HG03139 (cell line): ENCODE results near the gene MOK.

Experiments used
- ATAC-seq: cut with Tn5 transposase; IDR thresholded peaks from one replicate; pipeline ENCODE4 v1.9.1; 2021; ENCODE audit not compliant: unreplicated experiment

Gene MOK

DNA sequence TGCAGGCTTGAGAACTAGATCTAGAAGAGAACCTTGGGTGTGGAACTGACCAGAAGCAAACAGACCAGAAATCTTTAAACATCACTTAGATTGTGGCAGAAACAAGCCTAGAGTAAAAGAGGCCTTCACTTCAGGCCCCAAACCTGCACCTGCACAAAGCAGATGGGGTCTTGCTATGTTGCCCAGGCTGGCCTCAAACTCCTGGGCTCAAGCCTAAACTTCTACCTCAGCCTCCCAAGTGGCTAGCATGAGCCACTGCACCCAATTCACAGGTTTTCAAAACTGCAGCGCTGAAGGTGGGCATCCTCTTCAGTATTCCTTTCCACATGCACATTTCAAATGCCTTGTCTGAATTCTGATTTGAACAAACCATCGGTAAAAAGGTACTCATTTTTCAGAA, 19.9 kb downstream of the MOK start:
- ATAC-seq: no peak

DNA sequence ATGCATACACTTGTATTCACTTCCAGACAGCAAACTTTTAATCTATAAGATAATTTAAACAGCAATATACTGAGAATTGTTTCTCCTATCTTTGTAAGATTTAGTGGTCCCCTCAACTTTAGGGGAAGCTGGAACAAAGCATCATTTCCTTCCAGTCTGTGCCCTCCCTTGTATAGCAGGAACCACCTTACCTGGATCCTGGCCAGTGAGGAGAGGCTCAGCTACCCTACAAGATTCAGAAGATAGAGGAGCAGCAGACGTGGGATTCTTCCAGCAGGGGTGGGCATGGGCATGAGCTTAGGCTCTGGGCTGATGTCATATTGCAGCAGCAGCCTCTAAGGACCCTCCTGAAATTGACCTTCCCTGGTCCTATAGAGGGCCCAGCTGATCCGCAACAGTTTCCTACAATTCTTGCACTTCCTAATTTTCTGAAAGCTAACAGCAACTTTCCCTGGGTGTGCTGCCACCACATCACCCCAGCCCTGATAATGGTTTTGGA, 21.3 kb downstream of the MOK start:
- no peak for ATAC-seq

DNA sequence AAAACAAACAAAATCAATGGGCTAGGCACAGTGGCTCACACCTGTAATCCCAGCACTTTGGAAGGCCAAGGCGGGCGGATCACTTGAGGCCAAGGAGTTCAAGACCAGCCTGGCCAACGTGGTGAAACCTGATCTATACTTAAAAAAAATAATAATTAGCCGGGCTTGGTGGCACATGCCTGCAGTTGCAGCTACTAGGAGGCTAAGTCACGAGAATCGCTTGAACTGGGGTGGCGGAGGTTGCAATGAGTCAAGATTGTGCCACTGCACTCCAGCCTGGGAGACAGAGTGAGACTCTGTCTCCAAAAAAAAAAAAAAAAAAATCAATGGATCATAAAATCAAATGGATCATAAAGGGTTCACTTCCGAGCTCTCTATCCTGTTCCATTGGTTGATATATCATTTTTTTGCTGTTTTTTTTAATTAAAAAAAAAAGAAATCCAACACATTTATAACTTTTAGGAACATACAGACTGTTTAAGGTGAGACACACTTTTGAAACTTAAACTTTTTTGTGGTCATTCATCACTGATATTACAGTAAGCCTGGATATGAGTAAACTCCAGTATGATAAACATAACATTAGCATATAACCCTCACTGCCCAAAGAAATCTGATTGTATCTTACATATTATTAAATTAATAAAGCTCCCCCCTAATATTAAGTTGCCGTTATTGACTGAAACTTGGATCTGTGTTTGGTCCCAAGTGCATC, 22.1 kb downstream of the MOK start:
- no peak for ATAC-seq

DNA sequence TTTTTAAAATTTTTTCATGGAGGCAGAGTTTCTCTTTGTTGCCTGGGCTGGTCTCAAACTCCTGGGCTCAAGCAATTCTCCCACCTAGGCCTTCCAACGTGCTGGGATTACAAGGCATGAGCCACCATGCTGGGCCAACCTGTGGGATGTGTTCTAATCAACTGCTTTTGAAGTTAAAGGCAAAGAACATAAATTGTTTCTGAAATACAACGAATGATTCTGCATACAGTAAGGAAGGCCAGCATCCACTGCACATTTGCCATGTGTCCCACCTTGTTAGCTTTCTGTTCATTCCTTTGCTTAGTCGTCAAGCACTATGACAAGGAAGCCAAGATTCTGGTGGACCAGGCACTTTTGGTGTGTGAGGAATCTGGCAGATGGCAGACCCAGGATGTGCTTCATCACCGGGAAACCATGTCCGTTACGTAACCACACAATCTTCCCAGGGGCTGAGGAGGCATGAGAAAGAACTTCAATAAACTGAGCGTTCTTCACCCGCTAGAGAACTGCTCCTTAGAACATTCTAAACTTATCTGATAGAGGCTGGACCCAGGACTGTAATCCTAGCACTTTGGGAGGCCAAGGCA, 24.5 kb downstream of the MOK start:
- ATAC-seq: no peak

DNA sequence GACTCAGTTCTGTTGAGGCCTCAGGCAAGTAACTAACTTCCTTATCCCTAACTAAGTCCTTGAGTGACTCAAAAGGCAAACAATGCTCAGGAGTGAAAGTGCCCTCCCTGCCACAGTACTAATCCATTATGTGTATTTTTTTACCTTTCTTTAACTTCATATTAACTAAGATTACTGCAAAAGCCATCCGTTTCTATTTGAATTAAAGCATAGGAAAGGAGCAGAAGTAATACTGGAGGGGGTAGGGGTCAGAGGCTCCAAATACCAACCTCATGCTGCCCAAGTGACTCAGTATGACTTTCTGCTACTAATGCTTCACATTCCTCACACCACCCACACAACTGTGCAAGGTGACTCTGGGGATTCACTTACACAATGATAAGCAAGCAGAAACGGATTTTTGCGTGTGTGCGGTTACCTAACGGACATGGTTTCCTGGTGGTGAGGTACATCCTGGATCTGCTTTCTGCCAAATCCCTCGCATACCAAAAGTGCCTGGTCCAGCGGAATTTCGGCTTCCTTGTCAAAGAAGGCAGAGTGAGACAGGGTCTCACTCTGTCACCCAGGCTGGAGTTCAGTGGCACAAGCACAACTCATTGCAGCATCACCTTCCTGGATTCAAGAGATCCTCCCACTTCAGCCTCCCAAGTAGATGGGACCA, 25.1 kb downstream of the MOK start:
- ATAC-seq: no peak

DNA sequence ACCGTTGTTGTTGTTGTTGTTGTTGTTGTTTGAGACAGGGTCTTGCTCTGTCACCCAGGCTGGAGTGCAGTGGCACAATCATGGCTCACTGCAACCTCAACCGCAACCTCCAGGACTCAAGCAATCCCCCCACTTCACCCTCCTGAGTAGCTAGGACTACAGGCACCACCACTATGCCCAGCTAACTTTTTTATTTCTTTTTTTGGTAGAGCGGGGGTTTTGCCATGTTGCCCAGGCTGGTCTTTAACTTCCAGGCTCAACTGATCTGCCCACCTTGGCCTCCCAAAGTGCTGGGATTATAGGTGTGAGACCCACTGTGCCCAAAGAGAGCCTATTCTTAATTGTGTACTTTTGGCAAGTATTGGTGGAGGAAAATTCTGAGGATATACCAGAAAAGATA, 25.7 kb downstream of the MOK start:
- no peak for ATAC-seq

DNA sequence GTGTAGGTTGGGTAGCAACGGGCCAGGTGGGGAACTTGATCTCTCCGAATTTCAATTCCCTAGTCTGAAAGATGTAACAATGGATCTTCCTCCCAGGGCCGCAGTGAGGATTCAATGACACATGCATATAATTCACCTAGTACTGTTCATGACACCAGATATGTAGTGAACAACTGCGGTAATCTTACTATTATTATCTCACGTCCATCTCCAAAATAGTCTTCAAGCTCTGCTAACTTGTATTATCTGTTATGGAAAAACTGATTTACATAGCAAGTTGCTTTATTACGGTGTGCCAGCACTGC, 26.4 kb downstream of the MOK start:
- ATAC-seq: no peak

DNA sequence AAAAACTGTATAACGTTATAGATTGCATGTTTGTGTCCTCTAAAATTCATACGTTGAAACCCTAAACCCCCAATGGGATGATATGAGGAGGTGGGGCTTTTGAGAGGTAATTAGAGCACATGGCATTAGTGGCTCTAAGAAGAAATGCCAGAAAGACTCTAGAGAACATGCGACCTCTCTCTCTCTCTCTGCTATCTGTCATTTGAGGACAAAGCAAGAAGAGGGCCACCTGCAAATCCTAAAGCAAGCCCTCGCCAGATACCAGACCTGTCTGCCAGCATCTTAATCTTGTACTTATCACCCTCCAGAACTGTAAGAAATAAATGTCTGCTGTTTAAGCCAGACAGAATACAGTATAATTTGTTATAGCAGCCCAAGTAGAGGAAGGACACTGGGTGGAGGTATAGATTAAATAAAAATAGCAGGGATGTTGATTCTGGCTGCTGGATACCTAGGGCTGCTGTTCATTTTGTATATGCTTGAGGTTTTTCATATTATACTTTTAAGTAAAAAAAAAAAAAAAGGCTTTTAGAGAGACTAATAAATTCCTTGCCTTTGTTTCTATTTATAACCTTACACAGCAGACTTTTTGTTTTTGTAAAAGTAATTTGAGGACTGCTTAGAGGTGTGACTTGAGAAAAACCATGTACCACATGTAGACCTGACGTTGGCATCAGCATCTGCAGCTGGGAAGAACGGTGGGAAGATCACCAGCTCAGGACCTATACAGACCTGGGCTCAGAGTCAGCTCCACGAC, 26.9 kb downstream of the MOK start:
- ATAC-seq: no peak

DNA sequence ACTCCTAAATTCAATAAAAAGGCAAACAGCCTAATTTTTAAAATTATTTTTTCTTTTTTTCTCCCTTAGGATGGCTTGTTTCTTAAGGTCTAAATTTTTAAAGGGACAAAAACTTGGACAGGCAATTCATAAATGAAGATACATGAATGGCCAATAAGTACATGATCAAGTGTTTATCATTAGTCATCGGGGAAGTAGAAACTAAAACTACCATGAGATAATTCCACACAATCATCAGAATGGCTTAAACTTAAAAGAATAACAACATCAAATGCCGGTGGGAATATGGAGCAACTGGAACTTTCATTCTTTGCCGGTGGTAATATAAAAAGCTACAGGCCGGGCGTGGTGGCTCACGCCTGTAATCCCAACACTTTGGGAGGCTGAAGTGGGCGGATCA, 29.1 kb downstream of the MOK start:
- ATAC-seq: no peak

DNA sequence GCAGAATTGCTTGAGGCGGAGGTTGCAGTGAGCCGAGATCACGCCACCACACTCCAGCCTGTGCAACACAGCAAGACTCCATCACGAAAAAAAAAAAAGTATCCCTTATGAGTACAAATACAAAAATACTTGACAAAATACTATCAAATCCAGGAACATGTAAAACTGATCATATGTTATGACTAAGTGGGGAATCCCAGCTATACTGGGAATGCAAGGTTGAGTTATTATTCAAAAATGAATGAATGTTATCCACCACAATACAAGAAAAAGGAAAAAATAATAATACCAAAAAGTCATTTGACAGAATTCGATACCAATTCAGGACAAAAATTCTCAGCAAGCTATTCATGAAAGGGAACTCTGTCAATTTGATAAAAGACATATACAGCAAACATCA, 32.6 kb downstream of the MOK start:
- no peak for ATAC-seq

DNA sequence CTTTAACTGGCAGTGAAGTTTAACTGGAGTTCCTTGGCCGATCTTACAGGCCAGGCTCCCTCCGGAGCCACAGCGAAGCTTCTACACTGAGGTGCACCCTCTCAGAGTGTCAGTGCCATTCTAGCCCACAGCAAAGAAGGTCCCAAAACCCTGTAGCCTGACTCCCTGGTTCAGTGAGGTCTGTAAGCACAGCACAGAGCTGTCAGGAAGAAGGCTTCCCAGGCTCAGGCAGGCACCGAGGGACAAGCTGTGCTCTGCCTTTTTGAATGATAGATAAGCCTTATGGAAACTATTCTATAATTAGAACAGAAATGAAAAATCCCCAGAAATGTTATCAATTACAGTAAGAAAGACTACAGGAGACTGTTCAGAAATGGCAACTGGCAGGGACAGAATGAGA, 40.2 kb downstream of the MOK start:
- no peak for ATAC-seq

DNA sequence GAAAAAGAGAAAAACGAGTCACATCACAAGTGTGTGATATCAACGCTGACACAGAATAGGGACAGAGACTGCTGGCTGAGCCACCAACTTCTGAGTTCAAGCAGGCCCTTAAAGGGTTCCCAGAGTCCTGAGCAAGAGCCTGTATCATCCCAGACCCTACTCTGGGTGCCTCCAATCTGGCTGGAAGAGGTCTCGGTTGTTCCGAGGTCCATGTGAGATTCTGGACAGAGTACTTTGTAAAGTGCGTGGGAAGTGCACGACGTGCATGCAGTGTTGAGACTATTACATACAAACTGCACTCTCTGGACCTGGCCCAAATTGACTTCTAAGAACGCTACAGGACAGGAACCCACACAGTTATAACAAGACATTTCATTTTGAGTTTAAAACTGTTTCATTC, 40.6 kb downstream of the MOK start:
- no peak for ATAC-seq

DNA sequence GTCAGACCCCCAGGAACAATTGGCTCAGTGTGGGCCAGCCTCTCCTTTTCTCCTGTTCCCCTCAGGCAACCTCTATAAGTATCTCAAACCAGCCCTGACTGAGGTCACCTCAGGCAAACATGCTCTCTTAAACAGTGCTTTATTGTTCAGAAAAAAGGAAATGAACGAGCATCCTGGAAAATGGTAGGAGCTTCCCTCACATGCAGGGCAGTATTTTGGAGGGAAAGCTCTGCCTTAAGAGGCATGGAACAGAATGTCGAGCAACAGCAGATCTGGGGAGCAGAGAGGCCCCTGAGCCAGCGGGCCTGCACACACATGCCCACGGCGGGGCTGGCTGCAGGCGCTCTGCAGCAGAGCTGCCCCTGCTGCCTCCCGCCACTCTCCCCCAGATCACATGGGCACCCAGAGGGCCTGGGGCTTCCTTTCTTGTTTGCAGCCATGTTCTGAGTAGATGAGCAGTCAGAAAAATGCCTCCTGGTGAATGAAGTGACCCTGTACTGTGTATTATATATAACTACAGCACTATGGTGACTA, 42.0 kb downstream of the MOK start:
- ATAC-seq: no peak

DNA sequence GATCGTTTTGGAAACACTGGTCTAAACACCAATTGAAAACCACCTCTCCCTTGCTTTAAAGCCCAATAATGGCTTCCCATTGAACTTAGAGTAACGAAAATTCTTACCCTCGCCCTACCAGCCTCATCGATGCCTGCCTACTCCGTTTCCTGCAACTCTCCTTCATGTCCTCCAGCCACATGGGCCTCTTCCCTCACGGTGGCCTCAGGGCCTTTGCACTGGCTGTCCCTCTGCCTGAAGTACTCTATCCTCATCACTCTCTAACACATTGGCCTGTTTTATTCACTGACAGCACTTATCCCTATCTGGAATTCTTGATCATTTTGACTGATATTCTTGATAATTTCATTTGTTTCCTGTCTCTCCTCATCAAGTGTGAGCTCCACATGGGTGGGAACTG, 46.8 kb downstream of the MOK start:
- no peak for ATAC-seq

DNA sequence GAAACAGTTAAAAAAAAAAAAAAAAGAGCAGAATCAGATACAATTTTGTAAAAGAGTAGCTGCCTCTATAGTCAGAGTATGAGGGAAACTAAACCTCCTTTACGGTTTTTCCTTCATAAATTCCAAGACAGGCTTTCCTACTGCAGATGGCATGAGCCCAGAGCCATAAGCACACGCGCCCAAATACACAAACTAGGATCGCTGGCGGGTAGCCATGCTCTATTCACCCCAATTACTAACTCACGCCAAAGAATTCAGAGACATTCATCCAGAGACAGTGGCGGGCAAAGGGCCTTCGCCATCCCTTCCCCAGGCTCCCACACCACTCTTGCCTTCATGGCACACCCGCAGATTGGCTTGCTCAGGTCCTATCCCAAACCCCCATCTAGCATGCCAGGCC, 48.2 kb downstream of the MOK start:
- no peak for ATAC-seq

DNA sequence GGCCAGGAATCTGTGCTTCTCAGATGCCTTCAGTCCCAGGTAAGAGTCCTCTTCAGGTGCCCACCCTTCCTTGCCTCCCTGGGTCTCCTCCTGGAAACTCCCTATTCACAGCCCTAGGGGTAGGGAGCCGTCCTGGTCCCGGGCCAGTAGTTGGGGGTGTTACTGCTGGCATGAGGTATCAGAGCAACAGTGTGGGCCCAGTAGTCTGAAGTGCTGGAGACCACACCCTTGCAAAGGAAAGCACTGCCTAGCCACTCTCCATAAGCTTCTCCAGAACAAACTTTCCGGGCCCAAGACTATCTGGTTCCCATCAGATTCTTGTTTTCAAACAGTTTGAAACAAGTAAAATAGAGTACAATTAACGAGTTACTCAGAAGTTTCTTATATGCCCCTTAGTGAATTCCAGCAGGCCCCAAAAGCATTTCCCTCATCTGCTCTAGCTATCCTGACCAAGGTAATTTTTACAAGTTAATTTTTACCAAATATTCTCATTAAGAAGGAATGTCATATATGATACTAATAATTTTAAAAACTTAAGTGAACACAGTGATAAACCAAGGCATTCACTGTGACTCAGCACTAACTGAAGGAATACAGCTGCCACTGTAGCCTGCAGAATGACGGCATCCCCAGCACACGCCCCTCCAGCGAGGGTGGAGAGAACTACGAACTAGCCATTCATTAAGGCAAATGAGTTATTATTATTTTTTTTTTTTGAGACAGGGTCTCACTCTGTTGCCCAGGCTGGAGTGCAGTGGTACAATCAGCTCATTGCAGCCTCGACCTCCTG, 49.4 kb downstream of the MOK start:
- ATAC-seq: no peak

DNA sequence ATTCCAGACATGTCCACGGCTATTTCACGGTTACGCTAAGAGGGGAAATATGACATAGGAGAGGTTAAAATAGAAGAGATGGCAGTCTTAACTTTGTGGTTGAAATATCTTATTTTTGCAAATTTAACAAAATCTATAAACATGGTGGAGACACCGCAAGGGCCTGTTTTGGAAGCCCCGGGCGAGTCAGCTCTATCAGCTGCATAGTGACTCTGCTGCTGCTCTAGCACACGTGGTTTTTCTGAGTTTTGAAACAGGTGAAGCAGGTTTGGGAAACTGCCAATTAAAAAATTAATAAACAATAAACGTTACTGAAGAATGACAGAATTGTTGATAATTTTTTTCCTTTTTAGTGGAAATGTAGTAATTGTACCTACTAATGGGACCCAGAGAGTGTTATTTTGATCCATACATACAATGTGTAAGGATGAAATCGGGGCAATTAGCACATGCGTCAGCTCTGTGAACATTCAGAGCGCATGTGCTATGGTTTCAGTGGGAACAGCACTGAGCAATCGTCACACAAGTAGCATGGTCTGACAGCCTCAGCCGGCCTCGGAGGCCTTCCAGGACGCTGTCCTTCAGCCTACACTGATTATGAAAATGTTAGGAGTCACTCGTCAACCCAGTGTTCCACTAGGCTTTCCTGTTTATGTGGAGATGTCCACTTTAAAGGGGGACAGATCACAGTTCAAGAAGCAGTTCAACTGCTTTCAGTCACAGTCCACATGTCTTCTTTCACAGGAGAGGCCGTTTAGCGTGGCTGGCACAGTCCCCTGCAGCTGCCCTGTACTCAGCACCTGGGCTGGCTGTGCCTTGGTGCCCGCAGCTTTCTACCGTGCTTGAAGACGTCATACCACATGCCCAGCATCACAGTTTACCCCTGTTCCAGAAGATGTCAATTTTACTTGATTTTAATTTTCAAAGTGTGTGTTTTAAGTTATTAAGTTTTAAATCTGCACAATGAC, 51.8 kb downstream of the MOK start:
- ATAC-seq: no peak

DNA sequence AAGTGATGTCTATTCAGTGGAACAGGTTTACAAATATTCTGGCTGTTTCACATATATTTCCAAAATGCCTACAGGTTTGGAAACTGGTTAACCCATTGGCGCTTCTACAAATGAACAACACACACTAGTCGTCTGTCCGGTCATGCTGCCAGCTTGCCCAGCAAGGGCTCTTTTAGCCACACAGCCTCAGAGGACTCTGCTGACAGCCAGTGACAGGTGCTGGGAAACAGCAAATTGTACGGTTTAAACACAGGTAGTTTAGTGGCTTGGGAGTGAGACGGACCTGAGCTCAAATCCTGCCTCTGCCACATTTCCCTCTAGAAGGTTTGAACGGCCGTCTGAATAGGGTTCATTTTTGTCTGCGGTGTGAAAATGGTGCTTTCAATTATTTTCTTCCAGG, 53.8 kb downstream of the MOK start:
- ATAC-seq: no peak

DNA sequence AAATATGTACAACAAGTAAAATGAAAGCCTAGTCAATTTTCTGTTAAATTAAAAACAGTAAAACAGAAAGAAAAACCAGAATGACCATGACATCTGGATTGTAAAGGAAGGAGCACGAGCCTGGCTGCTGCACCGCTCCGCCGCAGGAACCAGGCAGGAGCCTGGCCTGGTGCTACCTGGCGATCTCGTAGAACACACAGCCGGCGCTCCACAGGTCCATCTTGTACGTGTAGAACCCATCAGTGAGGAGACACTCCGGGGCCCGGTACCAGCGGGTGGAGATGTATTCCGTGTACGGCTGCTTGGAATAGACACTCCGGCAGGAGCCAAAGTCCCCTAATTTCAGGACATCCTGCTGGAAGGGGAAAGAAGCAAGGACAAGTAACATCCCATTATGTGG, 54.3 kb downstream of the MOK start:
- ATAC-seq: no peak

DNA sequence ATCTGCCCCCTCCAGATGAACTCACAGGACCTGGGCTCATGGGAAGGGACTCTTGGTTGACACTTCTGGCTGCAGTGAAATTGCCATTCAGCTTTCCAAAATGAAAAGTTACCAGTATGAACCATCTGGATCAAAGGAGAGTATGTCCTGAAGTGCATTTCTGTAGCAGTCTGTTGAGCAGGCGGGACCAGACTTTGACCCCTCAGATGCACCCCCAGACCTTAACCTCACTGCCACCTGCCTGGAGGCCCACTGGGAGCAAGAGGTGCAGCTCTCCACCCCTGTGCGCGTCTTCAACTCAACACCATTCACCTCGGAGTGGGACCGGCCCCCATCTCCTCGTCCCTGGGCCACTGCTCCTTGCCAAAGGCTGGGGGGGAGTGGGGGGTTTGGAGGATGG, 55.0 kb downstream of the MOK start:
- no peak for ATAC-seq
